Liver (tissue), 3 donors: ENCODE data around the gene PPP1R12A.

Experiments used
- EGR1 ChIP-seq, 2 donors: IDR thresholded peaks; 2 replicates each; pipeline ENCODE4 v1.6.1; 2016 to 2018; ENCODE audit warnings: antibody characterized with exemption in 2 of 2, low read depth in 2 of 2
- FOXA2 ChIP-seq: IDR thresholded peaks from 2 replicates; pipeline ENCODE4 v1.6.1; 2016; ENCODE audit warnings: antibody characterized with exemption
- GABPA ChIP-seq, 2 donors: IDR thresholded peaks in 1 of 2; conservative IDR thresholded peaks in 1 of 2; 2 replicates each; pipeline ENCODE4 v1.6.1; 2016; ENCODE audit warnings: antibody characterized with exemption in 2 of 2, mild to moderate bottlenecking in 1 of 2, moderate library complexity in 1 of 2
- HNF4A ChIP-seq, 2 donors: conservative IDR thresholded peaks; 2 replicates each; pipeline ENCODE4 v1.6.1; 2016; ENCODE audit warnings: antibody characterized with exemption in 2 of 2, mild to moderate bottlenecking in 2 of 2
- JUND ChIP-seq, 2 donors: IDR thresholded peaks; 2 replicates each; pipeline ENCODE4 v1.6.1; 2016; ENCODE audit warnings: antibody characterized with exemption in 2 of 2
- RXRA ChIP-seq, 2 donors: IDR thresholded peaks; 2 replicates each; pipeline ENCODE4 v1.6.1; 2017 to 2018; ENCODE audit warnings: antibody characterized with exemption in 2 of 2, mild to moderate bottlenecking in 1 of 2
- TAF1 ChIP-seq: conservative IDR thresholded peaks from 2 replicates; pipeline ENCODE4 v1.6.1; 2016; ENCODE audit warnings: antibody characterized with exemption, mild to moderate bottlenecking
- YY1 ChIP-seq: IDR thresholded peaks from 2 replicates; pipeline ENCODE4 v1.6.1; 2016; ENCODE audit warnings: antibody characterized with exemption, mild to moderate bottlenecking
- TF ChIP-seq, protein P1 (sequence below): fragments of 150-350 bp; IDR thresholded peaks from 2 replicates; pipeline ENCODE4 v1.5.1; 2017; ENCODE audit warnings: improper control_type of control experiment, low read depth, low read length; ENCODE audit not compliant: missing input control
- TF ChIP-seq, protein P2 (sequence below): IDR thresholded peaks from 2 replicates; pipeline ENCODE4 v1.6.1; 2016; ENCODE audit warnings: antibody characterized with exemption
- TF ChIP-seq, protein P3 (sequence below): IDR thresholded peaks from 2 replicates; pipeline ENCODE4 v1.6.1; 2016; ENCODE audit warnings: antibody characterized with exemption
- TF ChIP-seq, protein P4 (sequence below): IDR thresholded peaks from 2 replicates; pipeline ENCODE4 v1.6.1; 2016; ENCODE audit warnings: antibody characterized with exemption
- TF ChIP-seq, protein P5 (sequence below): IDR thresholded peaks from 2 replicates; pipeline ENCODE4 v1.6.1; 2016; ENCODE audit warnings: antibody characterized with exemption, mild to moderate bottlenecking
- donor health status: healthy.
- donor health status: healthy.

DNA sequence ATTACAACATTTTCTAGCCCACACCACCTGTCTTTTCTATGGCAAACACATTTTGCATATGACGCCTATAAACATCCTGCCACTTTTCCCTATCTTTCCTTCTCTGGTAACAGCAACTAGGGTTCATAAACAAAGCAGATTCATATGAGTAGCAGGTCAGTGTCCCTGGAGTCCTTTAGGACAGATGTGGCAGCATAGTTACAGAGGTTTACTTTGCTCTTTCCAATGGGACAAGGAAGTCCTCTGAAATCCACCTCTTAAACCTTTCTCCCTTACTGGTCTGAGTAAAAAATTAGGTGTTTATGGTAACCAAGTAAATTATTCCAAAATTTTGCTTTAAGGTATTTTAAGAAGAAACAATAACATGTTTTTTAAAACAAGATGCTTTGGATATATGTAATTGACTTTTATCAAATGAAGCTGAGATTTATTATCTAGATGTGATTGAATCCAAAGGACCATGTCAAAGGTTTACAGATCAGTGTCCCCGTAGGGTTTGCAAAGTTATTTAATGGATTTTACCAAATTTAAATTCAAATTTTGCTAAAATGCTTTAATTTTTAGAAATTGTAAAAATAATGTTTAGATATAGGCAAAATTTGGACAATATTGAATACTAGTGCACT lies 164.9 kb downstream of the PPP1R12A start:
- TF ChIP-seq TAF1 (no peak), GABPA (IDR thresholded peaks at IDR 0.05 in 1 of 2, conservative IDR thresholded peaks at IDR 0.05 in 1 of 2) (no peak), YY1 (no peak), EGR1 (IDR thresholded peaks at IDR 0.05; ENCODE audit: low read depth in 2 of 2) (no peak), HNF4A (conservative IDR thresholded peaks at IDR 0.05) (no peak), FOXA2 (no peak), JUND (IDR thresholded peaks at IDR 0.05) (no peak), RXRA (IDR thresholded peaks at IDR 0.05) (no peak)
- TF ChIP-seq, protein P1, sequence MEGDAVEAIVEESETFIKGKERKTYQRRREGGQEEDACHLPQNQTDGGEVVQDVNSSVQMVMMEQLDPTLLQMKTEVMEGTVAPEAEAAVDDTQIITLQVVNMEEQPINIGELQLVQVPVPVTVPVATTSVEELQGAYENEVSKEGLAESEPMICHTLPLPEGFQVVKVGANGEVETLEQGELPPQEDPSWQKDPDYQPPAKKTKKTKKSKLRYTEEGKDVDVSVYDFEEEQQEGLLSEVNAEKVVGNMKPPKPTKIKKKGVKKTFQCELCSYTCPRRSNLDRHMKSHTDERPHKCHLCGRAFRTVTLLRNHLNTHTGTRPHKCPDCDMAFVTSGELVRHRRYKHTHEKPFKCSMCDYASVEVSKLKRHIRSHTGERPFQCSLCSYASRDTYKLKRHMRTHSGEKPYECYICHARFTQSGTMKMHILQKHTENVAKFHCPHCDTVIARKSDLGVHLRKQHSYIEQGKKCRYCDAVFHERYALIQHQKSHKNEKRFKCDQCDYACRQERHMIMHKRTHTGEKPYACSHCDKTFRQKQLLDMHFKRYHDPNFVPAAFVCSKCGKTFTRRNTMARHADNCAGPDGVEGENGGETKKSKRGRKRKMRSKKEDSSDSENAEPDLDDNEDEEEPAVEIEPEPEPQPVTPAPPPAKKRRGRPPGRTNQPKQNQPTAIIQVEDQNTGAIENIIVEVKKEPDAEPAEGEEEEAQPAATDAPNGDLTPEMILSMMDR, result no peak
- TF ChIP-seq, protein P2, sequence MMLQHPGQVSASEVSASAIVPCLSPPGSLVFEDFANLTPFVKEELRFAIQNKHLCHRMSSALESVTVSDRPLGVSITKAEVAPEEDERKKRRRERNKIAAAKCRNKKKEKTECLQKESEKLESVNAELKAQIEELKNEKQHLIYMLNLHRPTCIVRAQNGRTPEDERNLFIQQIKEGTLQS, result no peak
- TF ChIP-seq, protein P3, sequence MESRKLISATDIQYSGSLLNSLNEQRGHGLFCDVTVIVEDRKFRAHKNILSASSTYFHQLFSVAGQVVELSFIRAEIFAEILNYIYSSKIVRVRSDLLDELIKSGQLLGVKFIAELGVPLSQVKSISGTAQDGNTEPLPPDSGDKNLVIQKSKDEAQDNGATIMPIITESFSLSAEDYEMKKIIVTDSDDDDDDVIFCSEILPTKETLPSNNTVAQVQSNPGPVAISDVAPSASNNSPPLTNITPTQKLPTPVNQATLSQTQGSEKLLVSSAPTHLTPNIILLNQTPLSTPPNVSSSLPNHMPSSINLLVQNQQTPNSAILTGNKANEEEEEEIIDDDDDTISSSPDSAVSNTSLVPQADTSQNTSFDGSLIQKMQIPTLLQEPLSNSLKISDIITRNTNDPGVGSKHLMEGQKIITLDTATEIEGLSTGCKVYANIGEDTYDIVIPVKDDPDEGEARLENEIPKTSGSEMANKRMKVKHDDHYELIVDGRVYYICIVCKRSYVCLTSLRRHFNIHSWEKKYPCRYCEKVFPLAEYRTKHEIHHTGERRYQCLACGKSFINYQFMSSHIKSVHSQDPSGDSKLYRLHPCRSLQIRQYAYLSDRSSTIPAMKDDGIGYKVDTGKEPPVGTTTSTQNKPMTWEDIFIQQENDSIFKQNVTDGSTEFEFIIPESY, result no peak
- TF ChIP-seq, protein P4, sequence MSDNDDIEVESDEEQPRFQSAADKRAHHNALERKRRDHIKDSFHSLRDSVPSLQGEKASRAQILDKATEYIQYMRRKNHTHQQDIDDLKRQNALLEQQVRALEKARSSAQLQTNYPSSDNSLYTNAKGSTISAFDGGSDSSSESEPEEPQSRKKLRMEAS, result no peak
- TF ChIP-seq, protein P5, sequence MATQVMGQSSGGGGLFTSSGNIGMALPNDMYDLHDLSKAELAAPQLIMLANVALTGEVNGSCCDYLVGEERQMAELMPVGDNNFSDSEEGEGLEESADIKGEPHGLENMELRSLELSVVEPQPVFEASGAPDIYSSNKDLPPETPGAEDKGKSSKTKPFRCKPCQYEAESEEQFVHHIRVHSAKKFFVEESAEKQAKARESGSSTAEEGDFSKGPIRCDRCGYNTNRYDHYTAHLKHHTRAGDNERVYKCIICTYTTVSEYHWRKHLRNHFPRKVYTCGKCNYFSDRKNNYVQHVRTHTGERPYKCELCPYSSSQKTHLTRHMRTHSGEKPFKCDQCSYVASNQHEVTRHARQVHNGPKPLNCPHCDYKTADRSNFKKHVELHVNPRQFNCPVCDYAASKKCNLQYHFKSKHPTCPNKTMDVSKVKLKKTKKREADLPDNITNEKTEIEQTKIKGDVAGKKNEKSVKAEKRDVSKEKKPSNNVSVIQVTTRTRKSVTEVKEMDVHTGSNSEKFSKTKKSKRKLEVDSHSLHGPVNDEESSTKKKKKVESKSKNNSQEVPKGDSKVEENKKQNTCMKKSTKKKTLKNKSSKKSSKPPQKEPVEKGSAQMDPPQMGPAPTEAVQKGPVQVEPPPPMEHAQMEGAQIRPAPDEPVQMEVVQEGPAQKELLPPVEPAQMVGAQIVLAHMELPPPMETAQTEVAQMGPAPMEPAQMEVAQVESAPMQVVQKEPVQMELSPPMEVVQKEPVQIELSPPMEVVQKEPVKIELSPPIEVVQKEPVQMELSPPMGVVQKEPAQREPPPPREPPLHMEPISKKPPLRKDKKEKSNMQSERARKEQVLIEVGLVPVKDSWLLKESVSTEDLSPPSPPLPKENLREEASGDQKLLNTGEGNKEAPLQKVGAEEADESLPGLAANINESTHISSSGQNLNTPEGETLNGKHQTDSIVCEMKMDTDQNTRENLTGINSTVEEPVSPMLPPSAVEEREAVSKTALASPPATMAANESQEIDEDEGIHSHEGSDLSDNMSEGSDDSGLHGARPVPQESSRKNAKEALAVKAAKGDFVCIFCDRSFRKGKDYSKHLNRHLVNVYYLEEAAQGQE, result no peak
